ENCODE measurements around the gene NCKAP5.

Gene NCKAP5

GRCh38 chr2:132904142-132904842 lies 664.0 kb downstream of the NCKAP5 start:
- no peak for DNase-seq (ENCODE audit: low read depth in 1 of 2, low spot score in 1 of 2)

GRCh38 chr2:132902626-132903025 lies 665.6 kb downstream of the NCKAP5 start:
- no peak for DNase-seq (ENCODE audit: low read depth in 1 of 2, low spot score in 1 of 2)

GRCh38 chr2:132901661-132902060 lies 666.6 kb downstream of the NCKAP5 start:
- no peak for DNase-seq (ENCODE audit: low read depth in 1 of 2, low spot score in 1 of 2)

GRCh38 chr2:132897111-132897510 lies 671.2 kb downstream of the NCKAP5 start:
- no peak for DNase-seq (ENCODE audit: low read depth in 1 of 2, low spot score in 1 of 2)

GRCh38 chr2:132896073-132896472 lies 672.2 kb downstream of the NCKAP5 start:
- no peak for DNase-seq (ENCODE audit: low read depth in 1 of 2, low spot score in 1 of 2)

- DNase-seq (ENCODE audit: low read depth in 1 of 2, low spot score in 1 of 2): no peak
Measured at GRCh38 chr2:132891498-132891897, 676.8 kb downstream of the NCKAP5 start.

- no peak for DNase-seq (ENCODE audit: low read depth in 1 of 2, low spot score in 1 of 2)
Measured at GRCh38 chr2:132886574-132886973, 681.7 kb downstream of the NCKAP5 start.

- DNase-seq (ENCODE audit: low read depth in 1 of 2, low spot score in 1 of 2): no peak
Measured at GRCh38 chr2:132884705-132885104, 683.6 kb downstream of the NCKAP5 start.

- no peak for DNase-seq (ENCODE audit: low read depth in 1 of 2, low spot score in 1 of 2)
Measured at GRCh38 chr2:132884292-132884691, 684.0 kb downstream of the NCKAP5 start.

- no peak for DNase-seq (ENCODE audit: low read depth in 1 of 2, low spot score in 1 of 2)
Measured at GRCh38 chr2:132883430-132883829, 684.8 kb downstream of the NCKAP5 start.

GRCh38 chr2:132881546-132881945 lies 686.7 kb downstream of the NCKAP5 start:
- DNase-seq (ENCODE audit: low read depth in 1 of 2, low spot score in 1 of 2): no peak

GRCh38 chr2:132877923-132878322 lies 690.3 kb downstream of the NCKAP5 start:
- DNase-seq (ENCODE audit: low read depth in 1 of 2, low spot score in 1 of 2): no peak

- DNase-seq (ENCODE audit: low read depth in 1 of 2, low spot score in 1 of 2): no peak
Measured at GRCh38 chr2:132876745-132877391, 691.4 kb downstream of the NCKAP5 start.

- DNase-seq (ENCODE audit: low read depth in 1 of 2, low spot score in 1 of 2): no peak
Measured at GRCh38 chr2:132875193-132875592, 693.1 kb downstream of the NCKAP5 start.

- no peak for DNase-seq (ENCODE audit: low read depth in 1 of 2, low spot score in 1 of 2)
Measured at GRCh38 chr2:132873738-132874137, 694.5 kb downstream of the NCKAP5 start.

- no peak for DNase-seq (ENCODE audit: low read depth in 1 of 2, low spot score in 1 of 2)
Measured at GRCh38 chr2:132871831-132872230, 696.4 kb downstream of the NCKAP5 start.

GRCh38 chr2:132863961-132864360 lies 704.3 kb downstream of the NCKAP5 start:
- DNase-seq (ENCODE audit: low read depth in 1 of 2, low spot score in 1 of 2): no peak

- DNase-seq (ENCODE audit: low read depth in 1 of 2, low spot score in 1 of 2): no peak
Measured at GRCh38 chr2:132860220-132860619, 708.0 kb downstream of the NCKAP5 start.

GRCh38 chr2:132859590-132859989 lies 708.7 kb downstream of the NCKAP5 start:
- DNase-seq (ENCODE audit: low read depth in 1 of 2, low spot score in 1 of 2): no peak

GRCh38 chr2:132857319-132857718 lies 710.9 kb downstream of the NCKAP5 start:
- no peak for DNase-seq (ENCODE audit: low read depth in 1 of 2, low spot score in 1 of 2)

- no peak for DNase-seq (ENCODE audit: low read depth in 1 of 2, low spot score in 1 of 2)
Measured at GRCh38 chr2:132850688-132851087, 717.6 kb downstream of the NCKAP5 start.

- DNase-seq (ENCODE audit: low read depth in 1 of 2, low spot score in 1 of 2): no peak
Measured at GRCh38 chr2:132849118-132849517, 719.1 kb downstream of the NCKAP5 start.

- DNase-seq (ENCODE audit: low read depth in 1 of 2, low spot score in 1 of 2): no peak
Measured at GRCh38 chr2:132845339-132845738, 722.9 kb downstream of the NCKAP5 start.

Data from activated CD4-positive, alpha-beta T cell treated with anti-CD3 and anti-CD28 coated beads, Interleukin-2, amount 50 U/mL, for 24 hours (primary cell).